Stimulated activated CD8-positive, alpha-beta memory T cell treated with anti-CD3 and anti-CD28 coated beads, Interleukin-4, amount 100 ng/mL, for 24 hours (primary cell): ENCODE measurements around the gene PPP6R2.

Experiments used
- DNase-seq: peaks from one replicate; pipeline ENCODE4 v3.0.0-alpha.2; 2020; ENCODE audit warnings: low read depth

The PPP6R2 gene

DNA sequence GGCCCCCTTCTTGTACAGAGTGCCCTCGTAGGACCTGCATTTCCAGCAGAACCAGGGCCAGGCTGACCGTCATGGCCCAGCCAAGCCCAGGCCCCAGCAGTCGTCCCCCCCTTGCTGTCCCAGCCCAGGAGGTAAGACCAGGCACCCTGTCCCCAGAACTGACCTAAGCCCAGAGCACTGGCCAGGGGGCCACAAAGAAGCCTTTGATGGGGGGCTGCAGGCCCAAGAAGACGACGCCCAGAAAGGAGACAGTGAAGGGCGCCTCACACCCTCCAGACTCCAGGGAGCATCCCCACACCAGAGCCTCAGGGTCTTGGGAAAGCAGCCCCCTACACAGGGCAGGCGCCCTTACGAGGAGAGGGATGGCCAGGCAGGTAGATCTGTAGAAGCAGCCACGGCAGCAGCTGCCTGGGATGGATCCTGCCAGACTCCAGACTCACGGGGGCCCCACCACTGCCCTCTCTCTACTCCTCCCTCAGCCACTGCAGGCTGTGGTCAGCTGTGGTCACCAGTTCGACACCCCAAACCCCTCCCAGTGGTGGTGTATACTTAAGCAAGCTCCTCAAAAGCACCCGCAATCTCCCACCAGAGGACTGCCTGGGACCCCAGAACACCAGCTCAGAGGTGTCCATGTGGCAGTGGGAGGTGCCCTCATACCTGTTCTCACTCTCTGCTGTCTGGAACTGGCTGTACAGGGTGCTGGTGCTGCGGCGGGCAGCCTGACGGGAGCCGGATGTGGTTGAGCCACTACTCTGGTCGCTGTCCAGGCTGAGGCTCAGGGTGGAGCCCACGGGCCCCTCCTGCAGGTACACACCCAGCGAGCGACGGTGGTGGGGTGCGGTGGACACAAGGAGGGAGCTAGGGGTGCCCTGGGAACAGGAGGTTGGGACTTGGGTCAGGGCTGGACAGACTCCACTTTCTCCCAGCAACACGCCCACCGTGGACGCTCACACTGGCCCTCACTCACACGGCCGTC is 104.7 kb downstream of the PPP6R2 start:
- no peak for DNase-seq

DNA sequence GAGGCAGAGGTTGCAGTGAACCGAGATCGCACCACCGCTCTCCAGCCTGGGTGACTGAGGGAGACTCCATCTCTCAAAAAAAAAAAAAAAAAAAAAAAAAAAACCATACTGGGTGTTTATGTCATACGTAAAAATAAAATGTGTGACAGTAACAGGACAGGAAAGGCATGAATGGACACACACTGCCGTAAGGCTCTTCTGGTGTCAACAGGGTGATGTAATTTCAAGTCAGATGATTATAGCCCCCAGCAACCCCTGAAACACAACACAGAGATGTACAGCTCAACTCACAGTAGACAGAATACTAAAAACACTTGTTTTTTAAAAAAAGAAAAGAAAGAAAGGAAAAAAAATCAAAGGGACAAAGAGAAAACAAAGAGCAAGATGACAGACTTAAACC is 109.5 kb downstream of the PPP6R2 start:
- DNase-seq, result no peak

DNA sequence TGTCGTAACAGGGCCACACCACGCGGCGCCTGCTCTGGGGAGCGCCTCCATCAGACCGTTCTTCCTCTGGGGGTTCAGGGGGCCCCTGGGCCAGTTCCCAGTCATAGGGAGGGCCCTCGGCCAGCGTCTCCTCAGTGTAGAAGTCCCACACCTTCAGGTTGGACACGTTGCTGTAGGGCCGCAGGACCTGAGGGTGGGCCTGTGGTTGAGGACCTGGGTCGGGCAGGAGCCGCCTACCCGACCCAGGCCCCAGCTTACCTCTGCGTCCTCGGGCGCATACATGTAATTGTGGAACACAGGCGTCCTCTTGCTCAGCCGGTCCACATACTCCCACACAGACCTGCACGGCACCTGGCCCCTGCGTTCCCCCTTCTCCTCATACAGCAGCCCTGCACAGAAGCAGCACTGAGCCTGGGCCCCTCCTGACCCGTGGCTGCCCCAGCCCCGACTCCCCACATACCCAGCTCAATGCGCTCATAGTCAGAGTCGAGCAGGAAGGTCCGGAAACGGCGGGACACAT is 111.5 kb downstream of the PPP6R2 start:
- DNase-seq, result no peak

DNA sequence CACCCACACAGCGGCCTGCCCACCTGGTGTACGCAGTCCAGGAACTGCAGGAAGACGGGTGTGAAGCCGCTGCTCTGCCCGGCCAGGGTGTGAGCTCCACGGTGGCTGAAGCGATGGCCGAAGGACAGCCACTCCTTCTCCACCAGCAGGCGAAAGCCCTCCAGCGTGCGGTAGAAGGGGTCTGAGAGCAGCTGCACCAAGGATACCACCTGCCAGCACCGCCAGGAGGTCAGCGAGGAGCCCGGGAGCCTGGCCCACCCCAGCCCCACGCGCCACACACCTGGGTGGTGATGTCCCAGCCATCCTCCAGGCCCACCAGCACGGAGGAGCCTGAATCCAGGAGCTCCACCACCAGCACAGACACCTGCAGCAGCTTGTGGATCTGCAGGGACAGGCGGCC is 112.1 kb downstream of the PPP6R2 start:
- DNase-seq, result no peak

DNA sequence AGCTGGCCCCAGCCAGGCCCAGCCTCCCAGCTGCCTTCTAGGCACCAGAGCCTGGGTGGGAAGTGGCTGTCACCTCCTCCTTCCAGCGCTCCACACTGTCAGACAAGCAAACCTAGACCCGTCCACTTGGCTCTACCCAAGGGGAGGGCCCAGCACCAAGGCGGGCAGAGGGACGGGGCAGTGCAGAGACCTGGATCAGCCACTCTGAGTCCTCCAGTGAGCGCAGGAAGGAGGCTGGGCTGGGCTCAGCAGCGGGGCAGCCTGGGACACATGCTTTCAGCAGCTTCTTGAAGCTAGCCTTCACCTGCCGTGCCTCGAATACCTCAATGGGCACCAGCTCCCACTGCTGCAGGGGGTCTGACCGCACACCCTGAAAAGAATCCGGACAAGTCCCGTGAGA is 112.9 kb downstream of the PPP6R2 start:
- no peak for DNase-seq

DNA sequence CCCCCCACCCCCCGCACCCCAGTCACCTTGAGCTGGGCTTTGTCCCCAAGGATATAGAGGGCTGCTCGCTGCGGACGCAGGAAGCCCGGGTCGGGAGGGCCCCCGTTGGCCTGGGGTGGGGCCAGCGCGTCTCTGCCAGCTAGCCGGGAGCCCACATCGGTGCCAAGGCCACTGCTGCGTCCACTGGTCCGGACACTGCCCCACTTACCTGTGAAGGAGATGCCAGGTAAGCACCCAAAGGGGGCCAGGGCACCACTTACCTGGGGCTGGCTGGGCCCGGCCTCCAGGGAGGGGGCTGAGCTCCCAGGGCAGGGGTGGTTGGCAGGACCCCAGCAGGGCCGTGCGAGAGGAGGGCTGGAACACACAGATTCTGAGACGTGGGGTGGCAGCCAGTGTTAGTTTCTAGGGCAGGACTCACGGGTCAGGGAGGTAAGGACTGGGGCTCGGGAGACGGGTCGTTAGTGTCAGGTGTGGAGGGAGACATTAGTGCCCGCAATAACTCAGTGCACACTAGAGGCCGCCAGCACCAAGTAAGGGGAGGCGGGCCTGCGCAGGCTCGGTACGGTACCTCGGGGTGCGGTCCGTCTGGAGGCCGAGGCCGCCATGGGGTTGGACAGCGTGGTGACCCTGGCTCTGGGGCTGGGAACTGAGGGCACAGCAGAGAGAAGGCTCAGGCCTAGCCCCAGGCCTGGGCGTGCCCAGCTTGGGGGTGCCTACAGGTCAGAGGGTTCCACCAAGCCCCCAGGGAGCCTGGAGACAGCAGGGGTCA is 113.5 kb downstream of the PPP6R2 start:
- DNase-seq, result no peak

DNA sequence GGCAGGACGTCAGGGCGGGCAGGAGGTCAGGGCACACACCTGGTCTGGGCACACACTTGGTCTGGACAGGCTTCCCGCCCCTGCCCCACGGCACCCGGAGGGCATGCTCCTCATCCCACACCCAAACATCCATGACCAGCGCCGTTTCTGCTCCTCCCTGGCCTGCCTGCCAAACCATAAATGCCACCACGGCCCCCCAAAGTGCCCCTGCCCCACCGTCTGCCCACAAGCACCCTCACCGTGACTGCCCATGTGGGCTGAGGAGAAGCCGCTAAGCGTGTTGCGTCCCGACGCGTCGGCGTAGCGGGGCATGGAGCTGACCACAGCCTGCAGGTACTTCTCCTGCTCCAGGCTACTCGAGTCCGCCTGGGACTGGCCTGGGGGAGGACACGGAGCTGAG is 115.9 kb downstream of the PPP6R2 start:
- no peak for DNase-seq

DNA sequence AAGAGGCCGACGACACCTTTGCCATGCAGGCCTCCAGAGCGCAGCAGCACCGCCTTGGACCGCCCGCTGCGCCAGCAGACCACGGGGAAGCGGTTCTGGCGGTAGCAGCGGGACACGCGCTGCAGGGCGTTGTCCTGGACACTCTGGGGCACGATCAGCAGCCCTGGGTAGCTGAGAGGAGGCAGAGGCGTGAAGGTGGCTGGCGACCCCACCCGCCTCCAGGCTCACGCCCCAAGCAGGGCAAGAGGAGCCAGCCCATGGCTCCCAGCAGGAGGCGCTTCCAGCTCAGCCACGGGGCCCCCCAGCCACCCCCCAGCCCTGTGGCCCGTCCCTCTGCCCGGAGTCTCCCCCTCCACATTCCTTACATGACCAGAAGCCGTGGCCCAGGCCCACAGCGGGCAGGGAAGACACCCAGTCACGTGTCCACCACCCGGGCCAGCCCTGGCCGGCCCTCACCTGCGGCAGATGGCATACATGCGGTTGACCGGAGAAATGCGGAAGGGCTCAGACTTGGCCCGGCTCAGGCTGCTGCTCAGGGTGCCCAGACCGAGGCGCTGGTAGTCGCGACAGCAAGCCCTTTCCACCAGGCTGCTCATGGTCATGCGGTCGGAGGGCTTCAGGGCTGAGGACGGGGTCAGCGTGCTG is 116.5 kb downstream of the PPP6R2 start:
- no peak for DNase-seq

DNA sequence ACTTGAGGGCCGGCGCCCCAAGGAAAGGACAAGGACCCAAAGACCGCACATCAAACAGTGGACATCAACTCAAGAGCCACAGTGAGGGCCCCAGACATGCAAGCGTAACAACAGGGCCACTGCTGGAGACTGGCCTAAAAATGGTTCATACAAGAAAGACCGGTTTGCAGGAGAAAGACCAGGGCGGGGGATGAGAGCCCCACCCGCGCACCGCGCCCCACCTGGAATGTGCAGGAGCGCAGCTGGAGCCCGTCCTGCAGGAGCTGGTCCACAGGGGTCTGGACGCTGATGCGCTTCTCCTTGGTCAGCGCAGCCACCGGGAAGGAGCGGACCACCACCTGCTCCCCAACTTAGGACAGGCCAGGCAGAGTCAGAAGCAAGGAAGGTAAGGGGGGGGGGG is 117.8 kb downstream of the PPP6R2 start:
- no peak for DNase-seq

DNA sequence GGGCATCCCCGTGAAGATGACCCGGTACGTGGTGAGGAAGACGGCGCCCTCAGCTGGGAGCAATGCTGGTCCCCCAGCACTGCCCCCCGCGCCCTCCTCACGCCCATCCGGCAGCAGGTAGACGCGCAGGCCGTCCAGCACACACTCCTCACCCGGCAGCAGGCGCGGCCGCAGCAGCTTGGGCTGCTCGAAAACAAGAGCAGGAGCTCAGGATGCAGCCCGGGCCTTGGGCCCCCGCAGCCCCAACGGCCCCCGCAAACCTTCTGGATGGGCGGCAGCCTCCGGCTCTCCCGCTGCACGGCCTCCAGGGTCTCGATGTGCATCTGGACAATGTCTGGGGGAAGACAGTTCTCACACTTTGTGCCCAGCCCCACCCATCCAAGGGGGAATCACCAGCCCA is 118.4 kb downstream of the PPP6R2 start:
- no peak for DNase-seq

DNA sequence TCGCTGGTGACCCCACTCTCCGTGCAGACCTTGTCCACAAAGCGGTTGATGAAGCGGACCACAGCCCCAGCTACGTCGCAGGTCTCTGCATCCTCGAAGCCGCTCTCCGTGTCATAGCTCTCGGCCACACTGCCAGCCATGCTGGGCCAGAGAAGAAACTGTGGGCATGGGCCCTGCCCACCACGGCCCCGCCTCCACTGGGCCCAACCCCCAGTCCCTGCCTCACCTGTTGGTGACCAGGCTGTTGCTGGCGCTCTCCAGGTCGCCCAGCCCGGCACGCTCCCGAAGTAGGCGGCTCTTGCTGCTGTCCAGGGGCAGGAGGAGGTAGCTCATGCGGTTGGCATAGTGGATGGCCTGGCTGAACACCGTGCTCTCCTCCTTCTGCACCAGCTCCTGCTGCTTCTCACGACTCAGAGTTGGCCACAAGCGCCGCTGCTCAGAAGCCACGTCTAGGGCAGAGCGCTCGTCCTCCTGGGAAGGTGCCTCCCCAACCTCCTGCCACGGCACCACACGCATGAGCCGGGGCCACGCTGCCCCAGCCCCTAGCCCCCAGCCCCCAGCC is 118.9 kb downstream of the PPP6R2 start:
- no peak for DNase-seq

DNA sequence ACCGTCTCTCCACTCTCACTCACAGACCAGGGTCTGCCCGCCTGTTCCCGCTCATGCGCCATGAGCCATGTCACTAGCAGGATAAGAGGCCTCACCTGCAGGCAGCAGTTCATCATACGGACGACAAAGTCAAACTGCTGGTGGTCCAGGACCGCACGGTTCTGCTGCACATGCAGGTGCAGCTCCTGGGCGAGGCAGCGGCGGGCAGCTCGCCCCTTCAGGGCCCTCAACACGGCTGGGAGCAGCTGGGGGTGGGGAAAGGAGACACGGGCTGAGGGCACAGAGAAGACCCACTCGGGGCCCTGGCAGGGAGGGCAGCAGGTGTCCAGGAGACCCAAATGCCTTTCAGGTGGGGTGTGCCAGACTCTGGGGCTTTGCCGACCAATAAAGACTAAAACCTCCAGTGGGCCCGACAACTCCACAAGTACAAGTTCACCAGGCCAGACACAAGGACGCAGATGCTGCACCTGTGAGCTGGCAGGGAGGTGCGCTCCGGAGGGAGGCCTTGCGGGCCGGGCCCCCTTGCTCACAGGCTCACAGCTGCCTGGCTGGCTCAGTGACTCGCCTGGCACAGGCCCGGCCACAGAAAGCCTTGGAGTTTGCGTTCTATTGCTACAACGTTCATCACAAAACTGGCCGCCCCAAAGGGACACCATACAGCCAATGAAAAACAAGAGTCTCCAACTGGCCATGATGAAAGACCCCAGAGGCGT is 120.2 kb downstream of the PPP6R2 start:
- no peak for DNase-seq

DNA sequence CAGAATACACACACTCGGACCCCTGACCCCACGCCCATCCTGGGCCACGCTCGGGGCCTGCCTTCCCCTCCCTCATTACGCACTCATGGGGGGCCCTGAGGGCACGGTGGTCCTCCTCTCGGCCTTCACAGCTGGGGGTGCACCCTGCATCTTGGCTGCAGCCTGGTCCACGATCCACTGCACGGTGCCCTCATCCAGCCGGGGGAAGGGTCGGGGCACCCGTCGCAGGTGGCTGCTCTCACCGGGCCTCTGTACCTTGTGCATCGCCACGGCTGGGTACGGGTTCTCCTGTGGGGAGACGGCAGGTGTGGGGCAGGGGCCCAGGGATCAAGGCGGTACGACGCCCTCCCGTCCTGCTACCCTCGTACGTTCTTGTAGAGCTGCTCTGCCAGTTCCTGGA is 121.3 kb downstream of the PPP6R2 start:
- DNase-seq, result no peak

DNA sequence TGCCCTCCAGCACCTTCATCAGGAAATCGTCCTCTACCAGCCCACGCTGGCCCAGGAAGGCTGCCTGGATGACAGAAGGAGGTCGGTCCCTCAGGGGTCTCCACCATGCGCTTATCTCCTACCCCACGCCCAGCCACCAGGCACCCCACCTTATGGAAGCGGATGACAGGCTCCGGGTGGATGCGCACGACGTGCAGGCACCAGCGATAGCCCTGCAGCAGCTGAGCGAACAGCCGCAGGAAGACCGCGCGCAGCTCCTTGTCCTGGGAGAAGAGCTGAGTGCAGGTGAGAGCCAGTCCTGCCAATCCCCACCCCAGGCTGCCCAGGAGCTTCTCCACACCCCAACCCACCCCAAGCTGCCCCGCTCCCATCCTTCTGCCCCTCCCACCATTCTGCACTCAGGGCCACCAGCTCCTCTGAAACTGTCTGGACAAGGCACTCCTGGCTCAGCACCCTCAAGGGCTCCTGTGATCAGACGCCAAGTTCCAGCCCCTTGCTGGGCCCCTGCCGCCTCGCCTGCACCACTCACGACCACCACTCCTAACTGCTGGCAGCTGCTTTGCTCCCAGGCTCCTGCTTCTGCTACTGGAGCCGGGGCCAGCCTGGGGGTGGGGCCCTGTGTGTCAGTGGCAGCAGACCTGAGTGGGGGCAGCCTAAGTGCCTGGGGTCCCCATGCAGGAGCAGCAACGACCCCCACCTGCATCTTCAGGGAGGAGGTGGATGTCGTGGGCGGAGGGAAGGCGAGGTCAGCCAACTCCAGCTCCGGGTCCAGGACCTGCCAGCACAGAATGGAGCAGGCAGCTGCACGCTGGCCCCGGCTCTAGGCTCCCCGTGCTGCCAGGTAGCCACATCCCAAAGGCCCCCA is 122.2 kb downstream of the PPP6R2 start:
- no peak for DNase-seq

DNA sequence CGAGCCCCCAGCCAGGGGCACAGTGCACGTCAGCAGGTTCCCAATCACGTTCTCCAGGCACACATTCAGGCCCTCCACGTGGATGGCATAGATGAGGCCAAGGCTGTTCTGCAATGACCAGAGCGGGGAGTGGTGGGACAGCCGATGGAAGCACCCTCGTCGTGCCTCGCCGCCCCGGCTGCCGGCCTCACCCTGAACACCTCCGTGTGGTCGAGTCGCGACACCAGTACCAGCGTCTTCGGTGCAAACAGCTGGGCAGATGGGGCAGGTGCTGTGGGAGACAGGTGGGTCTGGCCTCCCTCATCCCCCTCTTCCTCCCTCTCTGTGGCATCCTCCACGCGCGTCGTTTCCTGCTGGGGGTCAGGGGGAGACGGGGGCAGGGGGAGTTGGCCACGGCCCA is 124.2 kb downstream of the PPP6R2 start:
- DNase-seq, result no peak

DNA sequence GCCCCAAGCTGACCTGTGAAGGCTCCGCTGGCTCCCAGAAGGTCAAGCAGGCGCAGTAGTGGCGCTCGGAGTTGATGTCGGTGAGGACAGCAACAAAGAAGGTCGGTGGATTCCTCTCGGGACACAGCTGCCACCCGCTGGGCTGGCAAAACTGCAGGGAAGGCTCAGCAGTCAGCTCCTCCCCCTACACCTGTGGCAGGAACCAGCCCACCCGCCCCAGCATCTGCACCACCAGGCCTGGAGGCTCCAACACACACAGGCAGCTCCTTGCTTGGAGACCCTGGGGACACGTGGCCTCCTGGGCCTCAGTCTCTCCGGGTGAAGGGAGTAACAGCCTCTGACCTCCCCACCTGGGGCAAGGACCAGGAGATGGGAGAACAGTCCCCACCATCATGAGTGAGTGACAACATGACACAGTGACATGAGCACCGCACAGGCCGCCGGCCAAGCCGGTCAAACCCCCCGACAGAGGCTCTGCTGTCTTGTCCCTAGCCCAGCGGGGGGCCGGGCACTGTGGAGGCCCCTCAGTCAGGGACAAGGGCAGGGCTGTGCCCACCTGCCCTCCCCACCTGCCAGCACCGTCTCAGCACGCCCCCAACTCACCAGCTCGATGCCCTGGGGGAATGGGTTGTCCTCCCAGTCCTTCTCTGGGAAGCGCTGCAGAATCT is 124.8 kb downstream of the PPP6R2 start:
- DNase-seq, result no peak

DNA sequence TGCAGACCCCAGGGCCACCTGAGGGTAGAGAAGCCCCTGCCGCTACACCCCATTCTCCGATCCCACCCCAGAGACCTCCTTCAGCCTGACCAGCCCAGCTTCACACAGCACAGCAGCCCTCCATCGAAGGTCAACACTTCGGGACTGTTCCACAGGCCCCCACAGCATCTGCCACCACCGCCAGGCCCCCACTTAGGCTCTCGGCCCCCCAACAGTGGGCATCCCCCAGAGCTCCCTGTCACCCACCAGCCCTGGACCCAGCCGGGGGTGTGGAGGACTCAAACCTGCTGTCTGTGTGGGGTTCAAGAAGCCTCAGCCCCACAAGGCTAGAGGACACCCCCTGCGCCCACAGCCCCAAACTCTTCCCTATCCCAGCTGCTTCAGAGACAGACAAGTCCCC is 125.5 kb downstream of the PPP6R2 start:
- DNase-seq, result no peak

DNA sequence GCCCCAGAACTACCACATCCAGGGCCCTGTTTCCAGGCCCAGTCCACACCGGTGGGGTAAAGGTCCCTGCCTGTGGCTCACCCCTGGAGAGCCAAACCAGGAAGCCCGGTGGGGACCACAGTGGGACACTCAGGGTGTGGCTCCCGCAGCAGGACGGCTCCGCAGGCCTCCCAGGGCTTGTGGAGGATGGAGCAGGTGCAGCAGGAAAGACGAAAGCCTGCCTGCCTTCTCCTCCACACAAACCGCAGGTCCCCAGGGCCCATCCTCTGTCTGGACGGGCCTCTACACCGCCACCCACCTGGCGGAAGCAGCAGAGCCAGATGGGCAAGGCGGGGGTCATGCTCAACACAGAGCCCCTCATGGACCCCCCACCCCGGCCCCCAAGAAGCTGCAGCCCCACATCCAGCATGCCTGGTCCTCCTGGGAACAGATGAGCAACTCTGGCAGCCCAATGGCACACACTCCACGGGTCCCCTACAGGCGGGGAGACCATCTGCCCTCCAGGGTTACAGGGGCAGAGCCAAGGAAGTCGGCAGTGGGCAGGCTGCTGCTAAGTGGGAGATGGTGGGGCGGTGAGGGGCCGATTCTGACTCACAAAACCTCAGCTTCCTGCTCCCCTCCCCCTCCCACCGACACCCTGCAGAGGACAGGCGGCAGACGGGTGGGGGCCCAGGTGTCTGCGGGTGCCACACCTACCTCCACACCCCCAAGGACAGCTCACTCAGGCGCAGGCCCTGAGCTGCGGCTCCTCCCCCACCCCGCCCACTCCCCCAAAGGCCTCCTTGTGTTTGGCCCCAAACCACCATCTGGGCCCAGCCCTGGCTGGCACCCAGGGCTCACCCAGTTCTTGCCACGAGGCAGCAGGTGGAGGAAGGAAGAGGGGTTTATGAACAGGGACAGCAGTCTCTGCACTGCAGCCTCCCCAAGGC is 126.5 kb downstream of the PPP6R2 start:
- peak; percentile 95 for DNase-seq

DNA sequence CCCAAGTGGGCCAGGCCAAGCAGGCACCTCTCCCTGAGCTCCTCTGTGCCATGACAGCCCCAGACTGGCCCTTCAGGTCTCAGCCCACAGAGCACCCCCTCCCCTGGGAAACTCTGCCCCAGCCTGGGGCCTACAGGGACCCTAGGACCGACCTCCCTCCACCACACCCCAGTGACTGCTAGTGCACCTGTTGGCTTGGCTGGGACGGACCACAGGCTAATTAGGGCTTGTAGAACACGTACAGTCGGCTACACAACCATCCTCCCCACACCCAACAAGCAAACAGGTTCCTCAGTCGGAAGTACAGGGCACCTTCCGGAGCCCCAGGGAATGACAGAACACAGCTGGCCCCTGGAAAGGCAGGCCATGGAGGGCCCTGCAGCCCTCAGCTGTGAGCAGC is 127.4 kb downstream of the PPP6R2 start:
- no peak for DNase-seq
